ENCODE measurements around the gene RRBP1.

Gene RRBP1

DNA sequence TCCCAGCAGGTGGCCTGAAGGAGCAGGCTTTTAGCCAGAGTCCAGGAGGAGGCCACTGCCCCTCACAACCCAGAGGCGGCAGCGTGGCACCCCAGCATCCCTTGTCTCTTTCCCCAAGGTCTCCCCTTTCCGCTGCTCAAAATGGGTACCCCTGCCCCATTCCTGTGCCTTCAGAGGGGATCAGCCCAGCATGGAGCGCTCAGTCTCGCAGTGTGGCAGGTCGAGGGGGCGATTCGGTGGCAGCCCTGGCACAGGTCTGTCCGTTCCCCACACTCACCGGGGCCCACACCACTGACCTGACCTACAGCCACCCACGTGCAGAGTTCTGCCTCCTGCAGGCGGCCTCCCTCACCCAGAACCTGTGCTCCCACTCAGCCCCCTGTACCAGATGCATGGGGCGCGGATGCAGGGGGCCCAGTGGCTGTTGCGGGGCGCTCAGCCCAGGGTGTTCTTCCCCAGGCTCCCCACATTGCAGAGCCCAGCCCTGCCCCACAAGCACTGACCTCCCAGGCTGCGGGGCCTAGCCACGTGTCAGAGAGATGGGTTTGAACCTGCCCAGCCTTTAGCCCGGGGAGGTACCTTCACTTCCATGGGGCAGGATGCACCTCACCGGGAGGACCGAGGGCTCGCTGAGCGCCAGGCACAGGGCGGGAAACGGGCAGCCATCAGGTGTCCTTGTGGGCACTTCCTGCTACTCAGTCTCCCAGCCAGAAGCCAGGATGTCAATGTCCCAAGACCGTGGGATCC lies 70.3 kb downstream of the RRBP1 start:
- no peak for DNase-seq (ENCODE audit: low read depth, low spot score)

DNA sequence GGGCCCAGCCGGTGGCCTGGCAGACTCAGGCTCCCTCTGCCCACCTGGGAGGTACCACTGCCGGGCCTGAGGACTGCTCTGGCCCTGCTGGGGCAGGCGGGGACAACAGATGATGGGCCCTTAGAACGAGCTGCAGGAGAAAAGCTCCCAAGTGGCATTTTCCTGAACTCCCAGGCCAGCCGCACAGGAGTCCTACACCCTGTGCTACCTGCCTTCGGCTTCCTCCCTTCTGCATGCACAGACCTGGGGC lies 70.8 kb downstream of the RRBP1 start:
- DNase-seq (ENCODE audit: low read depth, low spot score), result no peak

DNA sequence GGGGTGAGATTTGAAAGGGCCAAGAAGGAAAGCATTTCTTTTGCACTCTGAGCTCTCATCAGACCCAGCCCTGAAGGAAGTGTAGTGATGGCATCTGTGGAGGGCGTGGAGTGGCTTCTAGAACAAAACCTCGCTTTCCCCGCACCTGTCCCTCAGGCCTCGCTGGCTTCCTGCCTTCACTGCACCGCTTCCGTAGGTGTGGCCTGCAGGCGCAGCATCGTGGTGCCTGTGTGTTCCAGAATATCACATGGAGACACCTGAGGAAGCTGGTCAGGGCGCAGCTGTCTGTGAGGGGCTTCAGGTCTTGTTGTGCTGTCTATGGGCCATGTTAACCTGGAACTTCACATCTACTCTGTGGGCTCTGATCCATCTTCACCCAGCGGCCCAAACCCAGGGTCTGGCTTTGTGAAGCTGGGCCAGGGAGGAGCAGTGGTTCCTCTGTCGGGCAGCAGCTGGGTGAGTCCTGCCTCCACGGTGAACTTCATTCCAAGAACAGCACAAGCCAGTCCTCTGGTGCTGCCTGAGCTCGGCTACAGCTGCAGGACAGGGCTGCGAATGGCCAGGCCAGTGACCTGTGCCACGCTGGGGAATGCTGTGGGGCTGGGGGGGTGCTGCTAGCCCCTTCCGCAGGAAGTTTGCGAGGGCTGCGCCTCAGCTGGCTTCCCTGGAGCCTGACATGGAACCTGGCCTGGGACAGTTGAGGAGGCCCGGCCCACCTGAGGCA lies 71.3 kb downstream of the RRBP1 start:
- DNase-seq (ENCODE audit: low read depth, low spot score), result no peak

DNA sequence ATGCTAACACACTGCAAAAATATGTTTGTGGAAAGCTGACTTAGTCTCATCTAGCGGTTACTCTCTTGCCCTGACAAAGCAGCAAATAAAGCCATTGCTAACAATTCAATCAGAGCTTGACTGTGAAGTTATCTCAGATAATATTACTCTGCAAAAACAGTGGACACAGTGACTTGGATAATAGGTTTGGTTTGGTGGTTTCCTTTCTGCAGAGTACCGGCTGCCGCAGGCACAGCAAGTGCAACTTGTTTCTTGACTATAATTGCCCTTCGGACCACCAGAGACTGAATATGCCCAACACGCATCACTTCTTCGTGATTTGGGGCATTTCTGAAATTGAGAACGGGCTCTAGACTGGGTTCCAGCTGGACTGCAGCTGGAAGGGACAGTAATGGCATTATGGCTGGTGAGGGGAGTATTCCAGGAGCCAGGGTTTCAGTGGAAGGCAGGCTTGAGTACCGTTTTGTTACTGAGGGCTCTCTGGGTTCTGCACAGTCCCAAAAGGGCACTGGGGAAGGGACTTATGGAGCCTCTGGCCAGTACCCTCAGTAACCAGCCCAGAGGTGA lies 72.1 kb downstream of the RRBP1 start:
- no peak for DNase-seq (ENCODE audit: low read depth, low spot score)

DNA sequence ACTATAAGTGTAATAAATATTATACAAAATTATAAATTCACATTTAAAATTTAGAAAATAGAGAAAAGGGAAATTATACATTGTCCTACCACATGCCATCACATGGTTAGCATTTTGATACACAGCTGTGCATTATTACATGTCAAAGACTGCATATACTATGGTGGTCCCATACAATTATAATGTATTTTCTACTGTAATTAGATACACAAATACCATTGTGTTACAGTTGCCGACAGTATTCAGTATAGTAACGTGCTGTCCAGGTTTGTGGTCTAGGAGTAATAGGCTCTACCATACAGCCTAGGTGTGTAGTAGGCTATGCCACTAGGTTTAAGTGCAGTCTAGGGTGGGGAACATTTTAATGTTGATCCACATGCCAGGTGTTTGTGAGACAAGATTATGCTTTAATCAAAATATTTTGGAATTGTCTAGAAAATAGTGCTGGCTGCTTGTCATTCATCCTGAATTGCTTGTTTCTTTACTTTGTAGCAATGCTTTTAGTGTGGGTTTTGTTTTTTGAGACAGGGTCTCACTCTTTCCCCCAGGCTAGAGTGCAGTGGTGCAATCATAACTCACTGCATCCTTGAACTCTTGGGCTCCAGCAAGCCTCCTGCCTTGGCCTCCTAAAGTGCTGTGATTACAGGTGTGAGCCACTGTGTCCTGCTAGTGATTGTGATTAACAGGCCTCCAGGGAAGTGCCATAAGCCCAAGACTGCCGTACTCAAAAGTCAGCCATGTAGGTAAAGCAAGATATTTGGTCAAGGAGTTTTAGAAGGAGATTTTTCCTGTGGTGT lies 73.1 kb downstream of the RRBP1 start:
- no peak for DNase-seq (ENCODE audit: low read depth, low spot score)

DNA sequence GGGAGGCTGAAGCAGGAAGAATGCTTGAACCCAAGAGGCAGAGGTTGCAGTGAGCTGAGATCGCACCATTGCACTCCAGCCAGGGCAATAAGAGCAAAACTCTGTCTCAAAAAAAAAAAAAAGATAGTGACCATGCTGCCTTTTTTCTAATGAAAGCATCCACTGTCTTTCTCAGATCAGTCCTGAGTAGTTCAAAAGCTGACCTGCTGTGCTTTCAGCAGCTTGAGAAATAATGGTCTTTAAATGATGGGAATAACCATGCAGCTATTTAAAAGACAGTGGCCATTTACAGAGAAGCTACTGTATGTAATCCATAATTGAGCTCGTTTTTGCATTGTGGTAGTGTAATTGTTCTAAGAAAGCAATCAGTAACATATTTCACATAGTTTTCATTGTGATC lies 76.0 kb downstream of the RRBP1 start:
- no peak for DNase-seq (ENCODE audit: low read depth, low spot score)

DNA sequence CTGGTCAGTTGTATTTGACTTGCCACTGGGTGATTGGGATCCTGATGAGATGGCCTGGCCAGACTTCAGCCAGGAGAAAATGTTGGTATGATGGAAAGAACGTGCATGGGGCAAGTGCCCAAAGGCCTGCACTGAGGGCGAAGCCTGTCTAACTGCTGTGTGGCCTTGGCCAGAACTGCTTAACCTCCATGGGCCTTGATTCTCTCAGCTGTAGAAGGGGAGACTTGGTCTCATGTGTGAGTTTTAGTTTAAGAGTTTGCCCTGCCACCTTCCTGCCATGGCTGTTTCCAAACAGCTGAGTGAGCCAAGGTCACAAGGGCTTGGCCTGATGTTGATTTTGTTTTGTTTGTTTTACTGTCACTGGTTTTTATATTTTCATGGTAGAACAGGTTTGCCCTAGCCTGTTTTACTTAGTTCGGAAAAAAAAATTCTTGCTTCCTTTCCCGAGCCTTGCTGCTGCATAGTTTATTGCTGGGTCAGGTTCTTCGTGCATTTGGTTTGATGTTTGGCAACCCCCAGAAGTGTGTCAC lies 76.8 kb downstream of the RRBP1 start:
- DNase-seq (ENCODE audit: low read depth, low spot score), result no peak

DNA sequence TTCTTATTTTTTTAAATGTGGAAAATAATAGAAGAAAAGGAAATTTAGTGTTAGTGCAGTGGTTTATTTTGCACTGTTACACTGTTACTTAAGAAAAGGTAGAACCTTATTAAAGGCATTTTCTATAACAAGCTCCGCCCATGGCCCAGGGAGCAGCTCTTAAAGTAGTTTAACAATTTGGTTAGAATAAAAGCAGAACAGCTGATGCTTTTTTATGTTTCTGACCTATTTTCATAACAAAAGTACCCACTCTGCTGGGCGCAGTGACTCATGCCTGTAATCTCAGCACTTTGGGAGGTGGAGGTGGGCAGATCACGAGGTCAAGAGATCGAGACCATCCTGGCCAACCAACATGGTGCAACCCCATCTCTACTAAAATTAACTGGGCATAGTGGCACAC lies 79.5 kb downstream of the RRBP1 start:
- DNase-seq (ENCODE audit: low read depth, low spot score), result no peak

DNA sequence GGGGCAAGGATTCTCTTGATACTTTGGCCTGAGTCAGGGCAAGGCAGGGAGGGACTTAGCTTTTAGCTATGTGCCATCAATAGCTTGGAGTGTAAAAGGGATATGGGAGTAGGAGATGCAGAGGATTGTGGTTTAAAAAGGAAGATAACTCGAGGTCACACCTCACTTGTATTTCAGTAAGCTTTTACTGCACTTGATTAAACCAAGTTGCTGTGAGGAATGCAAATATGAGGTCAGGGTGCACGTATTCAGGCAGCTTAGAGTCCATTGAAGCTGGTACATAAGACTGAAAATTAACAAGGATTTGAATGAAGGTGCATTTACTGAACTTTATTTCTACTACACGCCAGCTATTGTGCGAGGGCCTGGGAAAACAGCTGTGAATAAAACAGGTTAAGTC lies 80.1 kb downstream of the RRBP1 start:
- no peak for DNase-seq (ENCODE audit: low read depth, low spot score)

DNA sequence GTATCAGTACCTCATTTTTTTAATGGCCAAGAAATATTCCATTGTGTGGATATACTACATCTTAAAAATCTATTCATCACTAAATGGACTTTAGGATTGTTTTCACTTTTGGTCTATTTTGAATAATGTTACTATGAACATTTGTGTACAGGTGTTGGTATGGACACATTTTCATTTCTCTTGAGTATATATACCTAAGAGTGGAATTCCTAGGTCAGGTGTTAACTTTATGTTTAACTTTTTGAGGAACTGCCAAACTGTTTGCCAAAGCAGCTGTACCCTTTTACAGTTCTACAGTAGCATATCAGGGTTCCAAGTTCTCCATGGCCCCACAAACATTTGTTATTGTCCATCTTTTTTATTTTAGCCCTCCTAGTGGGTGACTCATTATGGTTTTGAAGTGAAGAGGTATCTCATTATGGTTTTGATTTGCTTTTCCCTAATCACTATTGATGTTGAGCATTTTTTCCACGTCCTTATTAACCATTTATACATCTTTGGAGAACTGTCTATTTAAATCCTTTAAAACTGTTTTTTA lies 84.0 kb downstream of the RRBP1 start:
- DNase-seq (ENCODE audit: low read depth, low spot score), result no peak

DNA sequence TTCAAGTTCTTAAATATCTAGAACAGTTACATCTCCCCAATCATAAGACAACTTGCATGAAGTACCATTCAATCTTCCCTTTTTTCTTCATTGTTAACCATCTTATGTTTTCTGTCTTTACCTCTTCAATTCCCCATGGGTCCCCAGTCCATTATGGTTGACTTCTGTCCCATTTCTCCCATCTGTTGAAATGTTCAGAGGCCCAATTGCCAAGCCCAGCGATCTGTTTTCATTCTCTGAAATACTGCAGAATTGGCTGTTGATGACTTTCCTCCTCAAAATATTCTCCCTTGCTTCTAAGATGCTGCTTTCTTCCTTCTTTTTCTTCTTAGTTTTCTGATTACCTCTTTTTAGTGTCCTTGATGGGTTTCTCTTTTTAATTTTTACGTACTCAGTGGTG lies 86.2 kb downstream of the RRBP1 start:
- no peak for DNase-seq (ENCODE audit: low read depth, low spot score)

DNA sequence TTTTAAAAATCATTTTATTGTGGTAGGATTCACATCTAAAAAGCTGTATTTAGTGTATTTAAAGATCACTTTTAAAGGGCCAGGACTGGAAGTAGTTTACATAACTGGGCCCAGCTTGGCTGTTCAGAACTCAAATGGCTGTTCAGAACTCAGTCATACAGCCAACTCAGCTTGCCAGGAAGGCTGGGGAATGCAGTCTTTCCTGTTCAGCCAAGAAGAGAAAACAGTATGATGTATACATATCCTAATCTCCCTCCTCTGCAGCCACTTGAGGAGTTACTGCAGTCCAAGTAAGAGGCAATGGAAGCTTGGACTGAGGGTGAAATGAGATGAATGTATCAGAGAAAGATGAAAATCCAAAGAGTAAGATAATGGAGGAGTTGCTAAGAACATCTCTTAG lies 87.6 kb downstream of the RRBP1 start:
- no peak for DNase-seq (ENCODE audit: low read depth, low spot score)

DNA sequence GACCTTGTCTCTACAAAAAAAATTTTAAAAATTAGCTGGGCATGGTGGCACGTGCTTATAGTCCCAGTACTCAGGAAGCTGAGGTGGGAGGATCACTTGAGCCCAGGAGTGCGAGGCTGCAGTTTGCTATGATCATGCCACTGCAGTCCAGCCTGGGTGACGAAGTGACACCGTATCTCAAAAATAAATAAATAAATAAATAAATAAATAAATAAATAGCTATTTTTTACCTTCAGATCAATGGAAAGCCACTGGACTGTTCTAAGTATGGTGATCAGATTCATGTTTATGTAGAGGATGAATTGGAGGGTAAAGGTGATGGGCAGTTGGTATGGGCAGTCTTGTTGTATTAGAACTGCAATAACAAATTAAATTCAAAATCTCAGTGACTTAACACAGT lies 88.1 kb downstream of the RRBP1 start:
- no peak for DNase-seq (ENCODE audit: low read depth, low spot score)

DNA sequence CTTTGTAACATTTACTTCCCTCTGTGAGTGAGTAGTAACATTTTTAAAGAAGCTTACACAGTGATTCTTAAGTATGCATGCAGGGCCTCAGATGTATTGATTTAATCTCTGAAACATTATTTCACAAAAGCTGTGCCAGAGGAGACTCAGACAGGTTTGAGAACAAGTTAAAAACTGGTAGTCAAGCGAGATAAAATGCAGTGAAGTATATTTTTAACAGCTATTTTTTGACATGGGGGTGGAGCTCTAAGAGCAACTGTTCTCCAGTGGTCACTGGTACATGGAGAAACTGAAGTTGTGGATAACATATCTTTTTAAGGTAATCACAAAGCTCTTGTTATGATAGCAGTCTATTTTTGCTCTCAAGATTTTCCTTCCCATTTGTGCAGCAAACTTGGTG lies 91.8 kb downstream of the RRBP1 start:
- DNase-seq (ENCODE audit: low read depth, low spot score), result no peak

DNA sequence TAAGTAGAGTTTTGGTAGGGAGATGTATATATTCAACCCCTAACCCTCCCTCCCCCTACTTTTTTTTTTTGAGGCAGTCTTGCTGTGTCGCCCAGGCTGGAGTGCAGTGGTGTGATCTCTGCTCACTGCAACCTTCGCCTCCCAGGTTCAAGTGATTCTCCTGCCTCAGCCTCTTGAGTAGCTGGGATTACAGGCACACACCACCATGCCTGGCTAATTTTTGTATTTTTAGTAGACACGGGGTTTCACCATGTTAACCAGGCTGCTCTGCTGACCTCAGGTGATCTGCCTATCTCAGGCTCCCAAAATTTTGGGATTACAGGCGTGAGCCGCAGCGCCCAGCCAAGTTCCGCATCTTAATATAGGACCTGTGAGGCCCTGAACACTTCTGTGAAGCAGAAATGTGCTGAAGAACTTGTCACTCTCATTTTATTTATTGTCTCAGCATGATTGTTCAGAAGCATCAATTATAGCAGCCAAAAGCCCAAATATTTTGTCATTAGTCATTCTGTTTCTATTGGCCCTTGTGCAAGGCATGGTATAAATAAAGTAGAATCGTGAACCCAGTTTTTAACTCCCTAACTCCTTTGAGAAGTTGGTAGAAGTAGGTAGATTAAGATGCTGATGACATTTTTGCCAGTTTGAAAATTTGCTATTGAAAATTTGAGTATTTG lies 92.7 kb downstream of the RRBP1 start:
- no peak for DNase-seq (ENCODE audit: low read depth, low spot score)

DNA sequence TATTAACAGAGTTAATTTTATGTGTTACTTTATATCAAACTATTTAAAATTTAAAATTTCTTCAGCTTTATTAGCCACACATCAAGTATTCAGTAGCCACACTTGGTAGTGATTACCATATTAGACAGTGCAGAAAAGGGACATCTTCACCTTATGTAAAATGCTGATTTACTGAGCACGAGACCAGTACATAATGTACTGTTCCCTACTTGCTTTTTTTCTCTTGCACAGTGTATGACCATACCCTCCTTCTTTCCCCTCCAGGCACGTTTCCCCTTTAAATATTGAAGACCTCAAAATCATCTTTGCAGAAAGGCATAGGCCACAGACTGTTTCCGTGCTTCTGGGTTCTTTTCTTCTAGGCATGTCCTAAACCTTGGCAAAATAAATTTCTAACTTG lies 94.2 kb downstream of the RRBP1 start:
- no peak for DNase-seq (ENCODE audit: low read depth, low spot score)

DNA sequence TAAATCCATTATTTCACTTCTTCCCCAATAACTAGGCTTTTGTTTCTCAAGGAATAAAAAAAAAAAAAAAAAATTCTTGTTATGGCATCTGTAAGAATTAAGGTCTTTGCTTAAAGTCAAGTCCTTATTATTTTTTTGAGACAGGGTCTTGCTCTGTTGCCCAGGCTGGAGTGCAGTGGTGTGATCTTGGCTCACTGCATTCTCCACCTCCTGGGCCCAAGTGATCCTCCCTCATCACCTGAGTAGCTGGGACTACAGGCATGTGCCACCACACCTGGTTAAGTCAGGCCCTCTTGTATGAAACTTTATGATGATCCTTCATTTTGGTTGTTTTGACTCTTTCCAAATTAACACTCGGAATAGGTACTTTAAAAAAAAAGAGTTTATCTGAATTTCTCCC lies 94.9 kb downstream of the RRBP1 start:
- no peak for DNase-seq (ENCODE audit: low read depth, low spot score)

DNA sequence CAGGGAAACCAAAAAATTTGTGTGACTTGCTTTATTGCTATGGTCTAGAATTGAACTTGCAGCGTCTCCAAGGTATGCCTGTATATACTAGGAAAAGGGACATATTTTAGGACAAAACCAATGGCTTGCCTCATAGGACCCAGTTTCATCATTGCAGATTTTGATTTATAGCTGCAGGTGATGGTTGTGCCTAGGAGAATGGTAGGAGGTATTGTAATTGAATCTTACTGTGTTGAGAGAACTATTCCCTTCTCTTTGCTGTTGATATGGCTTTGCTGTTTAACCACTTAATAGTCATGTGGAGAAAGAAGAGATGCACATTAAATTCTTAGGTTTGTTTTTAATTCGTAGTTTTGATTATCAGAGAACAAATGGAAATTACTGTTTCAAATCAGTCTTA lies 95.8 kb downstream of the RRBP1 start:
- DNase-seq (ENCODE audit: low read depth, low spot score), result no peak

DNA sequence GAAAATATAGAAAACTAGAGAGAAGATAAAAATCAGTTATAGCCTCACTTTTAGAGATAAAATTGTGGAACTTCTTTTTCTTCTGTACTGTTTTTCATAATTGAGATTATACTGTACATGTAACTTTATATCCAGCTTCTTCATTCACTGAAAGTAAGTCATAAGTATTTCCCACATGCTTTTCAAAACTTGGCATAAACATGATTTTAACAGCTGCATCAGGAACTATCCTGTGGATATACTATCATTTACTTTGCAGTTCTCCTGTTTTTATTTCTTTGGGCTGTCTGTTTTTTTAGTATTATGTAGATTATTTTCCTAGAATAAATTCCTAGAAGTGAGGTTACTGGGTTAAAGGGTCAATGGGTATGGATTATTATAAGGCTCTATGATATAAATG lies 97.4 kb downstream of the RRBP1 start:
- DNase-seq (ENCODE audit: low read depth, low spot score), result peak; percentile 70

DNA sequence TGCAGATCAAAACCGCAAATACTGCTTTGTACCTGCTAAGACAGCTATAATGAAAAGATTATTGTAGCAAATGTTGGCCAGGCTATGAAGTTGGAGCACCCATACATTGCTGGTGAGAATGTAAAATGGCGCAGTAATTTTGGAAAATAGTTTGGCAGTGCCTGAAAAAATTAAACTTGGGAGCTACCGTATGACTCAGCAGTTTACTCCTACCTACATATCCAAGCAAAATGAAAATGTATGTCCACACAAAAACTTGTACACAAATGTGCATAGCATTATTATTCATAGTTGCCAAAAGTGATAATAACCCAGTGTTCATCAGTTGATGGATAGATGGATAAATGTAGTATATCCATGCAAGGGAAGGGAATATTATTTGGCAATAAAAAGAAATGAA lies 98.9 kb downstream of the RRBP1 start:
- no peak for DNase-seq (ENCODE audit: low read depth, low spot score)

DNA sequence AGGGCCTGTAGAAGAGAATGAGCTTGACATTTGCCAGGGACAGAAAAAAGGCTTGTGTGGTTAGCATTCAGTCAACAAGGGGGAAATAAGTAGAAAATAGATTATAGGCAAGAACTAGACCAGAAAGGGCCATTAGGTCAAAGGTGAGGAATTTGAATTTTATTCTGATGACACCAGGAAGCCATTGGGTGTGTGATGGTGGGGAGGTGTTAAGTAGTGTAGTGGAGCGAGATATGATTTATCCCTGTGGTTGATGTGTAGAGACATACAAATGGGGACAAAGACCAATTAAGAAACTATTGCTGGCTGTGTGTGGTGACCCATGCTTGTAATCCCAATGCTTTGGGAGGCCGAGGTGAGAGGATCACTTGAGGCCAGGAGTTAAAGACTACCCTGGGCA lies 101.1 kb downstream of the RRBP1 start:
- no peak for DNase-seq (ENCODE audit: low read depth, low spot score)
